HepG2 (cell line): ENCODE results near the gene NRSN2. TPM values are rescaled to one million over a fixed set of nuclear protein-coding genes. Genes with fewer than 3 reads are reported as not detected.

Experiments
- FOXP4 ChIP-seq: sonication (generic); formaldehyde crosslinking; IDR thresholded peaks from 2 replicates; pipeline ENCODE4 v1.4.0; 2020; ENCODE audit warnings: missing genetic modification reagents
- MEIS1 ChIP-seq: sonication (generic); formaldehyde crosslinking; IDR thresholded peaks from 2 replicates; pipeline ENCODE4 v1.9.0; 2021; ENCODE audit warnings: mild to moderate bottlenecking, missing genetic modification reagents, moderate library complexity, borderline replicate concordance
- NR2F1 ChIP-seq, 2 experiments: fragments of 450-650 bp in 1 of 2; formaldehyde crosslinking in 1 of 2; IDR thresholded peaks; 2 replicates each; pipeline versions ENCODE4 v1.5.0 to v1.6.1; 2016 to 2020; ENCODE audit warnings: mild to moderate bottlenecking in 1 of 2, missing compliant biosample characterization in 1 of 2, missing genetic modification reagents in 1 of 2, moderate library complexity in 1 of 2
- SNAPC2 ChIP-seq: sonication (generic); formaldehyde crosslinking; IDR thresholded peaks from 2 replicates; pipeline ENCODE4 v1.8.1; 2022; ENCODE audit warnings: mild to moderate bottlenecking, missing genetic modification reagents
- ZC3H13 ChIP-seq: sonication (generic); formaldehyde crosslinking; IDR thresholded peaks from 2 replicates; pipeline ENCODE4 v1.8.1; 2023; ENCODE audit warnings: mild to moderate bottlenecking, missing genetic modification reagents, moderate library complexity
- ZFP90 ChIP-seq: sonication (generic); formaldehyde crosslinking; IDR thresholded peaks from 2 replicates; pipeline ENCODE4 v1.8.0; 2022; ENCODE audit warnings: missing genetic modification reagents, mild to moderate bottlenecking, inconsistent platforms, borderline replicate concordance
- ZNF274 ChIP-seq: sonication (generic); formaldehyde crosslinking; IDR thresholded peaks from 2 replicates; pipeline ENCODE4 v1.5.1; 2020; ENCODE audit warnings: mild to moderate bottlenecking, missing genetic modification reagents
- ZSCAN21 ChIP-seq: sonication (generic); formaldehyde crosslinking; IDR thresholded peaks from 2 replicates; pipeline ENCODE4 v1.8.0; 2022; ENCODE audit warnings: mild to moderate bottlenecking, missing genetic modification reagents, moderate library complexity, borderline replicate concordance
- polyA plus RNA-seq, 8 experiments: library from polyadenylated mRNA; depleted of rRNA in 3 of 8; stranded (reverse) in 7 of 8; unstranded in 1 of 8; fragments of >200 nt; fragmentation: Illumina TruSeq in 4 of 8; extraction: Trizol in 4 of 8; gene quantifications; 2 replicates each; pipeline versions ENCODE4 v1.2.1 to v1.2.3, GENCODE V29; 2011 to 2016; ENCODE audit warnings: low read depth in 4 of 8, missing spikeins in 1 of 8, mixed read lengths in 1 of 8; ENCODE audit not compliant: insufficient read depth in 1 of 8
- total RNA-seq, 5 experiments: library from RNA; depleted of rRNA; stranded (reverse); fragments of >200 nt; fragmentation: Illumina TruSeq; extraction: Trizol; gene quantifications; 2 replicates each; pipeline ENCODE4 v1.2.3, GENCODE V29; 2016; ENCODE audit warnings: low read depth in 1 of 5
- TF ChIP-seq, protein P1 (sequence below): IDR thresholded peaks from 2 replicates; pipeline ENCODE4 v1.4.0; 2020; ENCODE audit warnings: mild to moderate bottlenecking, missing genetic modification reagents
- TF ChIP-seq, protein P2 (sequence below): sonication (generic); formaldehyde crosslinking; IDR thresholded peaks from 2 replicates; pipeline ENCODE4; 2020; ENCODE audit warnings: missing genetic modification reagents, mild to moderate bottlenecking, borderline replicate concordance
- TF ChIP-seq, protein P3 (sequence below): sonication (generic); formaldehyde crosslinking; conservative IDR thresholded peaks from 2 replicates; pipeline ENCODE4 v1.4.0; 2020; ENCODE audit warnings: mild to moderate bottlenecking, missing genetic modification reagents, moderate library complexity

NRSN2 gene
- total and polyA plus RNA-seq, 2 of the 13 experiments (the other 11 are each of a cell fraction or from before 2014, with no cell fraction given) = 32.3 to 49.4 TPM

DNA sequence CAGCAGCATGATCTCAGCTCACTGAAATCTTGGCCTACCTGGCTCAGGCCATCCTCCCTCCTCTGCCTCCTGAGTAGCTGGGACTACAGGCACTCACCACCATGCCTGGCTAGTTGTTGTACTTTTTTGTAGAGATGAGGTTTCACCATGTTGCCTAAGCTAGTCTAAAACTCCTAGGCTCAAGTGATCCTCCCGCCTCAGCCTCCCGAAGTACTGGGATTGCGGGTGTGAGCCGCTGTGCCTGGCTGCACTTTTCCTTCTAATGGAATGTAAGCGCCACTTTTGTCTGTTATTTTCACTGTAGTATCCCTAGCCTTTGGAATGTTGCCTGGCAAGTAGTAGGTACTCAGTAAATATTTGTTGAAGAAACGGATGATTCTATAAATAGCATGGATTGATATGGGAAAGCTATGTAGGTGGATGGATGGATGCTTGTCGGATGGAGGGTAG is 23.3 kb downstream of the NRSN2 start (continued):
- TF ChIP-seq, protein P1, sequence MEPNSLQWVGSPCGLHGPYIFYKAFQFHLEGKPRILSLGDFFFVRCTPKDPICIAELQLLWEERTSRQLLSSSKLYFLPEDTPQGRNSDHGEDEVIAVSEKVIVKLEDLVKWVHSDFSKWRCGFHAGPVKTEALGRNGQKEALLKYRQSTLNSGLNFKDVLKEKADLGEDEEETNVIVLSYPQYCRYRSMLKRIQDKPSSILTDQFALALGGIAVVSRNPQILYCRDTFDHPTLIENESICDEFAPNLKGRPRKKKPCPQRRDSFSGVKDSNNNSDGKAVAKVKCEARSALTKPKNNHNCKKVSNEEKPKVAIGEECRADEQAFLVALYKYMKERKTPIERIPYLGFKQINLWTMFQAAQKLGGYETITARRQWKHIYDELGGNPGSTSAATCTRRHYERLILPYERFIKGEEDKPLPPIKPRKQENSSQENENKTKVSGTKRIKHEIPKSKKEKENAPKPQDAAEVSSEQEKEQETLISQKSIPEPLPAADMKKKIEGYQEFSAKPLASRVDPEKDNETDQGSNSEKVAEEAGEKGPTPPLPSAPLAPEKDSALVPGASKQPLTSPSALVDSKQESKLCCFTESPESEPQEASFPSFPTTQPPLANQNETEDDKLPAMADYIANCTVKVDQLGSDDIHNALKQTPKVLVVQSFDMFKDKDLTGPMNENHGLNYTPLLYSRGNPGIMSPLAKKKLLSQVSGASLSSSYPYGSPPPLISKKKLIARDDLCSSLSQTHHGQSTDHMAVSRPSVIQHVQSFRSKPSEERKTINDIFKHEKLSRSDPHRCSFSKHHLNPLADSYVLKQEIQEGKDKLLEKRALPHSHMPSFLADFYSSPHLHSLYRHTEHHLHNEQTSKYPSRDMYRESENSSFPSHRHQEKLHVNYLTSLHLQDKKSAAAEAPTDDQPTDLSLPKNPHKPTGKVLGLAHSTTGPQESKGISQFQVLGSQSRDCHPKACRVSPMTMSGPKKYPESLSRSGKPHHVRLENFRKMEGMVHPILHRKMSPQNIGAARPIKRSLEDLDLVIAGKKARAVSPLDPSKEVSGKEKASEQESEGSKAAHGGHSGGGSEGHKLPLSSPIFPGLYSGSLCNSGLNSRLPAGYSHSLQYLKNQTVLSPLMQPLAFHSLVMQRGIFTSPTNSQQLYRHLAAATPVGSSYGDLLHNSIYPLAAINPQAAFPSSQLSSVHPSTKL (CRISPR knock-in tag) = peak; percentile 91
- TF ChIP-seq ZC3H13 (CRISPR knock-in tag) = no peak
- TF ChIP-seq FOXP4 (CRISPR knock-in tag) = peak; percentile 75
- 0 out of 2 replicates have a peak, but pooled peaks have one; percentile 41 for TF ChIP-seq ZNF274 (CRISPR knock-in tag)
- TF ChIP-seq ZSCAN21 (CRISPR knock-in tag) = 0 out of 2 replicates have a peak, but pooled peaks have one; percentile 57
- TF ChIP-seq ZFP90 (CRISPR knock-in tag) = 0 out of 2 replicates have a peak, but pooled peaks have one; percentile 14
- TF ChIP-seq, protein P2, sequence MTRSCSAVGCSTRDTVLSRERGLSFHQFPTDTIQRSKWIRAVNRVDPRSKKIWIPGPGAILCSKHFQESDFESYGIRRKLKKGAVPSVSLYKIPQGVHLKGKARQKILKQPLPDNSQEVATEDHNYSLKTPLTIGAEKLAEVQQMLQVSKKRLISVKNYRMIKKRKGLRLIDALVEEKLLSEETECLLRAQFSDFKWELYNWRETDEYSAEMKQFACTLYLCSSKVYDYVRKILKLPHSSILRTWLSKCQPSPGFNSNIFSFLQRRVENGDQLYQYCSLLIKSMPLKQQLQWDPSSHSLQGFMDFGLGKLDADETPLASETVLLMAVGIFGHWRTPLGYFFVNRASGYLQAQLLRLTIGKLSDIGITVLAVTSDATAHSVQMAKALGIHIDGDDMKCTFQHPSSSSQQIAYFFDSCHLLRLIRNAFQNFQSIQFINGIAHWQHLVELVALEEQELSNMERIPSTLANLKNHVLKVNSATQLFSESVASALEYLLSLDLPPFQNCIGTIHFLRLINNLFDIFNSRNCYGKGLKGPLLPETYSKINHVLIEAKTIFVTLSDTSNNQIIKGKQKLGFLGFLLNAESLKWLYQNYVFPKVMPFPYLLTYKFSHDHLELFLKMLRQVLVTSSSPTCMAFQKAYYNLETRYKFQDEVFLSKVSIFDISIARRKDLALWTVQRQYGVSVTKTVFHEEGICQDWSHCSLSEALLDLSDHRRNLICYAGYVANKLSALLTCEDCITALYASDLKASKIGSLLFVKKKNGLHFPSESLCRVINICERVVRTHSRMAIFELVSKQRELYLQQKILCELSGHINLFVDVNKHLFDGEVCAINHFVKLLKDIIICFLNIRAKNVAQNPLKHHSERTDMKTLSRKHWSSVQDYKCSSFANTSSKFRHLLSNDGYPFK = no peak
- peak; percentile 72; the same call in 1 of the 2 replicates for TF ChIP-seq SNAPC2 (CRISPR knock-in tag)
- TF ChIP-seq MEIS1 (CRISPR knock-in tag) = no peak
- peak in 1 of 2 experiments; percentile 51; a peak in 1 of 4 replicates for TF ChIP-seq NR2F1 (CRISPR knock-in tag; IDR thresholded peaks at IDR 0.05)
- TF ChIP-seq, protein P3, sequence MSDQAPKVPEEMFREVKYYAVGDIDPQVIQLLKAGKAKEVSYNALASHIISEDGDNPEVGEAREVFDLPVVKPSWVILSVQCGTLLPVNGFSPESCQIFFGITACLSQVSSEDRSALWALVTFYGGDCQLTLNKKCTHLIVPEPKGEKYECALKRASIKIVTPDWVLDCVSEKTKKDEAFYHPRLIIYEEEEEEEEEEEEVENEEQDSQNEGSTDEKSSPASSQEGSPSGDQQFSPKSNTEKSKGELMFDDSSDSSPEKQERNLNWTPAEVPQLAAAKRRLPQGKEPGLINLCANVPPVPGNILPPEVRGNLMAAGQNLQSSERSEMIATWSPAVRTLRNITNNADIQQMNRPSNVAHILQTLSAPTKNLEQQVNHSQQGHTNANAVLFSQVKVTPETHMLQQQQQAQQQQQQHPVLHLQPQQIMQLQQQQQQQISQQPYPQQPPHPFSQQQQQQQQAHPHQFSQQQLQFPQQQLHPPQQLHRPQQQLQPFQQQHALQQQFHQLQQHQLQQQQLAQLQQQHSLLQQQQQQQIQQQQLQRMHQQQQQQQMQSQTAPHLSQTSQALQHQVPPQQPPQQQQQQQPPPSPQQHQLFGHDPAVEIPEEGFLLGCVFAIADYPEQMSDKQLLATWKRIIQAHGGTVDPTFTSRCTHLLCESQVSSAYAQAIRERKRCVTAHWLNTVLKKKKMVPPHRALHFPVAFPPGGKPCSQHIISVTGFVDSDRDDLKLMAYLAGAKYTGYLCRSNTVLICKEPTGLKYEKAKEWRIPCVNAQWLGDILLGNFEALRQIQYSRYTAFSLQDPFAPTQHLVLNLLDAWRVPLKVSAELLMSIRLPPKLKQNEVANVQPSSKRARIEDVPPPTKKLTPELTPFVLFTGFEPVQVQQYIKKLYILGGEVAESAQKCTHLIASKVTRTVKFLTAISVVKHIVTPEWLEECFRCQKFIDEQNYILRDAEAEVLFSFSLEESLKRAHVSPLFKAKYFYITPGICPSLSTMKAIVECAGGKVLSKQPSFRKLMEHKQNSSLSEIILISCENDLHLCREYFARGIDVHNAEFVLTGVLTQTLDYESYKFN (CRISPR knock-in tag) = peak; percentile 63
